Ectodermal cell (in vitro differentiated cells): ENCODE data around the gene TMEM107.

ENCODE experiments used
- H3K27ac ChIP-seq: 2 replicates; pipeline ENCODE4 v1.7.0; 2013; ENCODE audit warnings: mild to moderate bottlenecking, low read depth, low read length; ENCODE audit not compliant: insufficient read depth, poor library complexity, severe bottlenecking
- H3K27me3 ChIP-seq: 2 replicates; pipeline ENCODE4 v1.7.0; 2013; ENCODE audit warnings: mild to moderate bottlenecking, low read length; ENCODE audit not compliant: insufficient read depth, control insufficient read depth, poor library complexity, severe bottlenecking
- H3K36me3 ChIP-seq: one replicate; pipeline ENCODE4 v1.7.0; 2013; ENCODE audit warnings: low read length; ENCODE audit not compliant: control insufficient read depth, insufficient read depth
- H3K4me1 ChIP-seq: one replicate; pipeline ENCODE4 v1.7.0; 2013; ENCODE audit warnings: low read length; ENCODE audit not compliant: control insufficient read depth, insufficient read depth
- H3K4me3 ChIP-seq: 2 replicates; pipeline ENCODE4 v1.7.0; 2013; ENCODE audit warnings: low read depth, low read length, control low read depth; ENCODE audit not compliant: insufficient read depth
- H3K9me3 ChIP-seq: 2 replicates; pipeline ENCODE4 v1.7.0; 2013; ENCODE audit warnings: mild to moderate bottlenecking, low read length, moderate library complexity; ENCODE audit not compliant: control insufficient read depth
- WGBS, 2 experiments: methylation state at CpG; one replicate each; pipeline ENCODE4 v1.1.7; 2013; ENCODE audit warnings: missing lambda C conversion rate in 2 of 2; 5-methylcytosine and 5-hydroxymethylcytosine counted together

TMEM107 gene

DNA sequence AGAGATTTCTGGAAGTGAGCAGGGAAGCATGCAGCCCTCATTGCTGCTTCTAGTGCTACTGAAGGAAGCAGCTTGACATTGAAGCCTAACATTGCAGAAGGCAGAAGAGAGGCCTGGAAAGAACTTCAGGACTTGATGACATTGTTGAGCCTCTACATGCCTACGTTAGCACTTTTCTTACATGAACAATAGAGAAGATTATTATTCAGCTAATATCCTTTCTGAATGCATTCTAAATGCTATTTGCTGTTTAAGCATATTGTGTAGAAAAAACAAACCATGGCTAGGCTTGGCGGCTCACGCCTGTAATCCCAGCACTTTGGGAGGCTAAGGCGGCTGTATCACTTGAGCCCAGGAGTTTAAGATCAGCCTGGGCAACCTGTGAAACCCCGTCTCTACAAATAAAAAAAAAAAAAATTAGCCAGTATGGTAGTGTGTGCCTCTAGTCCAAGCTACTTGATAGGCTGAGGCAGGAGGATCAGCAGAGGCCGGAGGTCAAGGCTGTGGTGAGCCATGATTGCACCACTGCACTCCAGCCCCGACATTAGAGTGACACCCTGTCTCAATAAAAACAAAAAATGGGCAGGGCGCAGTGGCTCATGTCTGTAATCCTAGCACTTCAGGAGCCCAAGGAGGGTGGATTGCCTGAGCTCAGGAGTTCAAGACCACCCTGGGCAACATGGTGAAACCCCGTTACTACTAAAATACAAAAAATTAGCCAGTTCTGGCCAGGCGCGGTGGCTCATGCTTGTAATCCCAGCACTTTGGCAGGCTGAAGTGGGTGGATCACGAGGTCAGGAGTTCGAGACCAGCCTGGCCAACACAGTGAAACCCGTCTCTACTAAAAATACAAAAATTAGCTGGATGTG, 36.4 kb upstream of the TMEM107 start:
- Histone ChIP-seq H3K27me3 (no peaks in the 10 kb centered on the region), H3K4me1 (peaks cover 5% of the 10 kb centered on the region), H3K4me3 (no peak overlapping the region), H3K27ac (no peak overlapping the region), H3K36me3 (peaks cover 5% of the 10 kb centered on the region), H3K9me3 (no peaks in the 10 kb centered on the region)
- WGBS, 2 experiments: 87 to 90% methylated on average over 14 of the region's 14 CpGs

DNA sequence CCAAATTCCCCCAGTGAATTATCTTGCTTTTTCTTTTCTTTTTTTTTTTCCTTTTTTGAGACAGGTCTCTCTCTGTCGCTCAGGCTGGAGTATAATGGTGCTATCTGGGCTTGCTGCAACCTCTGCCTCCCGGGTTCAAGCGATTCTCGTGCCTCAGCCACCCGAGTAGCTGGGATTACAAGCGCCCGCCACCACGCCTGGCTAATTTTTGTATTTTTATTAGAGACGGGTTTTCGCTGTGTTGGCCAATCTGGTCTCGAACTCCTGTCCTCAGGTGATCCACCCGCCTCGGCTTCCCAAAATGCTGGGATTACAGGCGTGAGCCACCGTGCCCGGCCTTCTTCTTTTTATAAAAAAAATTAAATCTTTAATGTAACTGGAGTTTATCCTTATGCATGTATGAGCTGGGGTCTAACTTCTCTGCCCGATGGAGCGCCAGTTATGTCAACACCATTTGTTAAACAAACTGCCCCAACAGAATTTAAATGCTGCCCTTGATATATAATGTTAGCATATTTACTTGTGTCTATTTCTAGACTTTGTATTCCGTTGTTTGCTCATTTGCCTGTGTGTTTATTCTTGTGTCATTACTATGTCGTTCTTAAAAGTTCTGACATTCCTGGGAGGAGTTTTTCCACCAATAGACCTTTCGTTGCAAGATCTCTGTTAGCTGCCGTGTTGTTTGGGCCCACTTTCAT, 34.7 kb upstream of the TMEM107 start:
- Histone ChIP-seq H3K27ac (peak overlapping the region; percentile 55), H3K36me3 (peaks cover 21% of the 10 kb centered on the region), H3K4me1 (peaks cover 5% of the 10 kb centered on the region), H3K27me3 (no peaks in the 10 kb centered on the region), H3K4me3 (peak overlapping the region; percentile 66), H3K9me3 (no peaks in the 10 kb centered on the region)
- 66 to 70% methylated on average over 19 to 20 of the region's 22 CpGs for WGBS, 2 experiments

DNA sequence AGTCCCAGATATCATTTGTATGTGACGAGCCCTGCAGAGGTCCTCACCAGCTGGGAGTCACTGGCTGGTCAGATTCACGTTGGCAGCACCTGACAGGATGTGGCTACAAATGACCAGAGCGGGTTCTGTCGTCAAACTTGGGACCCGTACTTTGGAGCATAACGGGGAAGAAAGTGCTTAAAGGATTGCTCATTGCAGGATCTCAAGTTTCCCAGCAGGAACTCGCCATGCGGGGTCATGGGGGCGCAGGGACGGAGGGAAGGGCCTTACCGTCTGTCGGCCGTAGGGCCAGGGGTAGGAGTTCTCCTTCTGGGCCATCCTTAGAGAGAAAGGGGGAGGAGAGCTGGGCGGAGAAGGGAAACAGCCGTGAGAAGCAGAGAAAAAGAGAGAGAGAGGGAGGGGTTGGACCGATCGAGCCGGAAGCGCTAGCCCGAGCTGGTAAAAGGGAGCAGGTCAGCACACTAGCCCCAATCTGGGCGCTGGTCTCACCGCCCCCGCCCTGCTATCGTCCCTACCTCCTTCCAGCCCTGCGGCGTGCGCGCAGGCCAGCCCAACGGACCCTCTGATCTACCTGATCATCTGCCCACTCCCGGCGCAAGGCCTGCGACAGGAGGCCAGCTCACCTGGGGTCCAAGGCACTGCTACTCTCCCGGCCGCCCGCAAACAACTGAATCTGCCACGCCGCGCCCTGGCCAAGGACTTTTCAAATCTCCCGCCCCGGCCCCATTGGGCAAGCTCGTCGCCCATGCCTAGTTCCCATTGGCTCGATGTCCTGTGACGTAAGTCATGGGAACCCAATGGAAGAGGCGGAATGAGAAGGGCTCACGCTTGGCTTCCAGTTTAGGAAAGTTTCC, 34.0 kb upstream of the TMEM107 start, which contains the start of gene AURKB:
TSS of gene AURKB (minus strand) at position 669 of the 854 bp plus-strand sequence. CDS start at position 318, 351 bp downstream.
- H3K27me3 ChIP-seq: no peaks in the 10 kb centered on the region
- peak within 1 kb of the TSS; percentile 66 for H3K4me3 ChIP-seq
- H3K36me3 ChIP-seq: peaks cover 29% of the 10 kb centered on the region
- H3K4me1 ChIP-seq: peaks cover 5% of the 10 kb centered on the region
- H3K27ac ChIP-seq: peak within 1 kb of the TSS; percentile 55
- no peaks in the 10 kb centered on the region for H3K9me3 ChIP-seq
- 0 to 1% methylated on average over 46 of the region's 46 CpGs for WGBS, 2 experiments

DNA sequence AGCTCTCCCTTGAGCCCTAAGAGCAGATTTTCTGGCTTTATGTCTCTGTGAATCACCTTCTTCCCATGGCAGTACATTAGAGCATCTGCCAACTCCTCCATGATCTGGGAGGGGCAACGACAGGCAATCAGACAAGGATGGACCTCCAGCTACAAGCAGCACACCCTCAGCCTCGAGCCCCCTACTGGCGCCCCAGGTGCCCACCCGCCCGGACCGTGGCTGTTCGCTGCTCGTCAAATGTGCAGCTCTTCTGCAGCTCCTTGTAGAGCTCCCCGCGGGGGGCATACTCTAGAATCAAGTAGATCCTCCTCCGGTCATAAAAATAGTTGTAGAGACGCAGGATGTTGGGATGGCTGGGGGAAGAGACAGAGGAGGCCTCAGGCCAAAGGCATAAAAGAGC, 30.4 kb upstream of the TMEM107 start:
- Histone ChIP-seq H3K4me1 (peaks cover 5% of the 10 kb centered on the region), H3K36me3 (peaks cover 40% of the 10 kb centered on the region)

DNA sequence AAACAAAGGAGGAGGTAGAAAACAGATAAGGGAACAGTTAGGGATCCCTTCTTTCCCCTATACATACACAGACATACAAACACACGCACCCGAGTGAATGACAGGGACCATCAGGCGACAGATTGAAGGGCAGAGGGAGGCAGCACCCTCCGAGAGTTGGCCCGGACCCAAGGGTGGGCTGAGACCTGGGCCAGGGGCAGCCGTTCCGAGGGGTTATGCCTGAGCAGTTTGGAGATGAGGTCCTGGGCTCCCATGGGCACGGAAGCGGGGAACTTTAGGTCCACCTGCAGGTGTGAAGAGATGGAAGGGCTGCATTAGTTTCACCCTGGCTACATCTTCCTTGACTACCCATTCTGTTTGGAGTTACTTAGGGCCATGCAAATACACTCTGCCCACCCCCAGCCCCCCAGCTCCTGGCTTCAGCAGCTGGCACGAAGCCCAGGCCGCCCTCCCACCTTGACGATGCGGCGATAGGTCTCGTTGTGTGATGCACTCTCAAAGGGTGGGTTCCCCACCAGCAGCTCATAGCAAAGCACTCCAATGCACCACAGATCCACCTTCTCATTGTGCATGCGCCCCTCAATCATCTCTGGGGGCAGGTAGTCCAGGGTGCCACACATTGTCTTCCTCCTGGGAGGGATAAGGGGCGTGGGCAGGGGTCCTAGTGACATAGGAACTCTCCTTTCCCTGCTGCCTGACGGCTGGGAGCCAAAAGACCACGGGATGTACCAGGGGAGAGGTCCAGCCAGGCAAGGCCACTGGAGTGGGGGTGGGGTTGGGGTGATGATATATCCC, 28.8 kb upstream of the TMEM107 start:
- Histone ChIP-seq H3K36me3 (peaks cover 40% of the 10 kb centered on the region), H3K4me1 (peaks cover 5% of the 10 kb centered on the region), H3K9me3 (no peaks in the 10 kb centered on the region), H3K4me3 (no peak overlapping the region), H3K27me3 (no peaks in the 10 kb centered on the region), H3K27ac (no peak overlapping the region)
- WGBS, 2 experiments: 91 to 92% methylated on average over 19 of the region's 19 CpGs

More for the DNA sequence above, 30.4 kb upstream of the TMEM107 start:
- no peak overlapping the region for H3K4me3 ChIP-seq
- no peaks in the 10 kb centered on the region for H3K9me3 ChIP-seq
- no peaks in the 10 kb centered on the region for H3K27me3 ChIP-seq
- 96 to 99% methylated on average over 12 of the region's 12 CpGs for WGBS, 2 experiments
- H3K27ac ChIP-seq: no peak overlapping the region

DNA sequence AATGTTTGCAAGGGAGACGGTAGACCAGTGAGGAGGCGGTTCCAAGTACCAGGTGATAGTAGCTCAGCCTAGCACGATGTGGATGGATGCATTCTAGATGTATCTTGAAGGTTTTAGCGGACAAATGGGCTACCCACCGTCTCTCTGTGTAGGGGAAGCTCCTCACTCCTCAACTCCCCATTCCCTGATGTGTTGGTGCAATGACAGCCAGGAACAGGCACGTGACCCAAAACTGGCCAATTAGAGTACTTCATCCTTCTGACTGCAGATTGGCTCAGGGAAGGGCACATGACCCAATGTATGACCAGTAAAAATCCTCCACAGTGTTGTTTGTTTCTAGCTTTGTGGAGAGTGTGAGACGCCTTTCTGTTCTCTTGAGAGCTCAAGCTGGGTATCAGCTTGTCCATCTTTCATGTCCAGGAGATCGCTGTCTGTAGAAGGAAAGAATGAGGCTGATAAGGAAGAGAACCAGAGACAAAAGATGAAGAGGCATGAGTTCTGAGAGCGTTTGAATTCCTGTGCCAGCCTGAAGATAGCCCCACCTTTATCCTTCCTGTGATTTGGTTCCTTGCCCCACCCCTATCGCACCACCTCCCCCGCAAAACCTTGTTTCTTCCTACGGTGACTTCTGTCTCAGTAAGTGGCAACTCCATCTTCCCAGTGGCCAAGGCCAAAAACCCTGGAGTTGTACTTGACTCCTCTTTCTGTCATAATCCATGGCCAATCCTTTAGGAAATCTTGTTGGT, 16.1 kb upstream of the TMEM107 start:
- peak overlapping the region; percentile 16 for H3K4me3 ChIP-seq
- no peaks in the 10 kb centered on the region for H3K9me3 ChIP-seq
- H3K4me1 ChIP-seq: peaks cover 17% of the 10 kb centered on the region
- peaks cover 21% of the 10 kb centered on the region for H3K27me3 ChIP-seq
- no peaks in the 10 kb centered on the region for H3K36me3 ChIP-seq
- WGBS, 2 experiments: 18 to 21% methylated on average over 12 of the region's 12 CpGs
- H3K27ac ChIP-seq: peak overlapping the region; percentile 31

DNA sequence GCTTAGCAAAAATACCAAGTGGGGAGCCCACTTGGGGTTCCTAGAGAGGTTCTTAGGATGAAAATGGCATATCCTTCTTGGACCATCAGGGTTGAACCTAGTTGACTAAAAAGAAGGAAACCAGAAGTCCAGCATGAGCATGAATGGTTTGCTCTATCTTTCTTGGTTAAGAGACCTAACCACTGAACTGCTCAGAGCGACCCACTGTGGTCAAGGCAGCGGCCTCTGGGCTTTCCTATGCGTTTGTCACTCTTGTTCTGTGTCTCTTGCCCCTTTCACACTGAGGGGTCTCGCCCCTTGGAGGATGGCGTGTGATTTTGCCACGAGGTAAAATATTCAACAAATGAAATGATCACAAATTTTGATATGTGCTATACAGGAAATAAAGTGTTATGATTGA, 14.3 kb upstream of the TMEM107 start:
- H3K36me3 ChIP-seq: no peaks in the 10 kb centered on the region
- WGBS, 2 experiments: 55 to 61% methylated on average over 6 of the region's 6 CpGs
- no peak overlapping the region for H3K27ac ChIP-seq
- H3K4me3 ChIP-seq: peak overlapping the region; percentile 58
- H3K27me3 ChIP-seq: peaks cover 21% of the 10 kb centered on the region
- no peaks in the 10 kb centered on the region for H3K9me3 ChIP-seq
- peaks cover 17% of the 10 kb centered on the region for H3K4me1 ChIP-seq

DNA sequence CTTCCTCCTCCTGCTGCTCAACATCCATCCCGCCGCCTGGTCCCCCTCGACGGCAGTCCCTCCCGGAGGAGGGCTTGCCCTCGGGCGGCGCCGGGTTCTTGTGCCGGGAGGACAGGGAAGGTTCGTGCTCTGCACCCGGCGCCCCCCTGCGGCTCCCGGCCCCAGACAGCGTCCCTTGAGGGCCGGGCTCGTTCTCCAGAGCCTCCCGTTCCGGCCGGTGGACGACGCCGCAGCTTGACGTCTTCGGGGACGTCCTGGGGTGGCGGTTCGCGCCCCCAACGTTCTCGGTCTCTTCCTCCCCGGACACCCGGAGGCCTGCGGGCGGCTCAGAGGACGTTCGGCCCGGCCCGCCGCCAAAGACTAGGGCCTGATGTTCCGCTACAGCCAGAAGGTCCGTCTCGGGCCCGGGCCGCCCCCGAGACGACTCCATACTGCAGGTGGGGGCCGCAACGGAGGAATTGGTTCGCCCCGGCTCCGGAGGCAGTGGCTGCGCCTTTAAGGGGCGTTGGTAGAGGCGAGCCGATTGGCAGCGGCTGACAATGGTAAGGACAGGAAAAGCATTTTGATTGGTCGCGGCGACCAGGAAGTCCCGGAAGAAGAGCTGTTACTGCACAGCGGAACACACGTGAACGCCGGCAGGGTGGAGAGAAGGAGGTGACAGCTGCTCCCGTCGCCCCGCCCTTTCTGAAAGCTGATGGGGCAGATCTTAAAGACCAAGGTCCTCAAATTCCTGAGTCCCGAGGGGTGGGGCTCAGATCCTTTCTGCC, 13.7 kb upstream of the TMEM107 start, which contains the start of gene BORCS6:
TSS of gene BORCS6 (minus strand) at position 470 of the 767 bp plus-strand sequence. CDS start at position 430, 40 bp downstream.
- Histone ChIP-seq H3K9me3 (no peaks in the 10 kb centered on the region), H3K36me3 (no peaks in the 10 kb centered on the region), H3K27ac (no peak within 1 kb of the TSS), H3K27me3 (peaks cover 21% of the 10 kb centered on the region), H3K4me1 (peaks cover 17% of the 10 kb centered on the region), H3K4me3 (peak within 1 kb of the TSS; percentile 58)
- WGBS, 2 experiments: 0% methylated on average over 70 of the region's 70 CpGs
